Parathyroid adenoma (tissue), 2 donors: Measurements from ENCODE around the gene PEX13.
A peak's percentile ranks its signal among the peaks of the same experiment; 100 is the strongest.

Experiments used
- H2AFZ ChIP-seq: fragments of 300-600 bp; sonication (generic); one replicate; pipeline ENCODE4 v1.7.0; 2017; ENCODE audit warnings: antibody characterized with exemption, mild to moderate bottlenecking
- H3K27ac ChIP-seq: fragments of 300-600 bp; sonication (generic); one replicate; pipeline ENCODE4 v1.7.0; 2017
- H3K27me3 ChIP-seq: fragments of 300-600 bp; sonication (generic); one replicate; pipeline ENCODE4 v1.7.0; 2017; ENCODE audit warnings: low read length; ENCODE audit not compliant: control insufficient read depth, insufficient read depth
- H3K36me3 ChIP-seq: fragments of 300-600 bp; sonication (generic); one replicate; pipeline ENCODE4 v1.7.0; 2017; ENCODE audit warnings: low read length; ENCODE audit not compliant: control insufficient read depth, insufficient read depth
- H3K4me1 ChIP-seq: fragments of 300-600 bp; sonication (generic); one replicate; pipeline ENCODE4 v1.7.0; 2017; ENCODE audit warnings: control low read depth
- H3K4me2 ChIP-seq: fragments of 300-600 bp; sonication (generic); one replicate; pipeline ENCODE4 v1.7.0; 2017; ENCODE audit warnings: low read length
- H3K4me3 ChIP-seq: fragments of 300-600 bp; sonication (generic); one replicate; pipeline ENCODE4 v1.7.0; 2017; ENCODE audit warnings: low read depth, low read length
- H3K79me2 ChIP-seq: fragments of 300-600 bp; sonication (generic); one replicate; pipeline ENCODE4 v1.7.0; 2017; ENCODE audit warnings: control low read depth
- H3K9ac ChIP-seq: fragments of 300-600 bp; sonication (generic); one replicate; pipeline ENCODE4 v1.7.0; 2017; ENCODE audit warnings: mild to moderate bottlenecking
- H3K9me3 ChIP-seq: fragments of 300-600 bp; sonication (generic); one replicate; pipeline ENCODE4 v1.7.0; 2017; ENCODE audit warnings: low read length; ENCODE audit not compliant: control insufficient read depth
- CTCF ChIP-seq: fragments of 300-600 bp; sonication (generic); IDR thresholded peaks from one replicate; pipeline ENCODE4 v1.7.0; 2017; ENCODE audit warnings: antibody characterized with exemption, mild to moderate bottlenecking
- donor health status: primary hyperparathyroidism.

Gene PEX13

GRCh38 chr2:60991644-60992043 is 25.9 kb upstream of the PEX13 start:
- H3K9me3 ChIP-seq = no peaks in the 10 kb centered on the region
- H3K9ac ChIP-seq = no peak overlapping the region
- H3K27ac ChIP-seq = no peak overlapping the region

GRCh38 chr2:60992985-60993392 is 24.5 kb upstream of the PEX13 start:
- Histone ChIP-seq H3K36me3 (no peaks in the 10 kb centered on the region), H3K4me3 (no peak overlapping the region), H3K27ac (no peak overlapping the region), H3K27me3 (no peaks in the 10 kb centered on the region), H2AFZ (no peak overlapping the region), H3K79me2 (no peaks in the 10 kb centered on the region), H3K9me3 (no peaks in the 10 kb centered on the region), H3K4me1 (no peaks in the 10 kb centered on the region), H3K9ac (no peak overlapping the region), H3K4me2 (no peak overlapping the region)
- no peak for TF ChIP-seq CTCF

More at GRCh38 chr2:60991644-60992043, 25.9 kb upstream of the PEX13 start:
- no peaks in the 10 kb centered on the region for H3K36me3 ChIP-seq
- H3K27me3 ChIP-seq = no peaks in the 10 kb centered on the region
- H2AFZ ChIP-seq = no peak overlapping the region
- no peak for TF ChIP-seq CTCF
- H3K4me3 ChIP-seq = no peak overlapping the region
- no peak overlapping the region for H3K4me2 ChIP-seq
- H3K4me1 ChIP-seq = no peaks in the 10 kb centered on the region
- H3K79me2 ChIP-seq = no peaks in the 10 kb centered on the region

- TF ChIP-seq CTCF = no peak
- Histone ChIP-seq H2AFZ (no peak overlapping the region), H3K27me3 (no peaks in the 10 kb centered on the region), H3K79me2 (no peaks in the 10 kb centered on the region), H3K4me3 (no peak overlapping the region), H3K27ac (no peak overlapping the region), H3K4me2 (no peak overlapping the region), H3K9me3 (no peaks in the 10 kb centered on the region), H3K4me1 (no peaks in the 10 kb centered on the region), H3K36me3 (no peaks in the 10 kb centered on the region), H3K9ac (no peak overlapping the region)
Observed at GRCh38 chr2:60994131-60994530, 23.4 kb upstream of the PEX13 start.

GRCh38 chr2:60998628-60999545 is 18.6 kb upstream of the PEX13 start:
- no peak overlapping the region for H3K9ac ChIP-seq
- no peaks in the 10 kb centered on the region for H3K79me2 ChIP-seq
- H3K9me3 ChIP-seq = no peaks in the 10 kb centered on the region
- TF ChIP-seq CTCF = peak; percentile 67
- H3K4me3 ChIP-seq = no peak overlapping the region
- no peaks in the 10 kb centered on the region for H3K36me3 ChIP-seq
- H3K27ac ChIP-seq = no peak overlapping the region
- H3K4me1 ChIP-seq = no peaks in the 10 kb centered on the region
- no peak overlapping the region for H3K4me2 ChIP-seq
- H3K27me3 ChIP-seq = no peaks in the 10 kb centered on the region
- no peak overlapping the region for H2AFZ ChIP-seq

GRCh38 chr2:61005736-61006135 is 11.8 kb upstream of the PEX13 start:
- Histone ChIP-seq H3K9ac (no peak overlapping the region), H3K79me2 (no peaks in the 10 kb centered on the region), H3K9me3 (no peaks in the 10 kb centered on the region), H3K4me2 (no peak overlapping the region), H3K36me3 (no peaks in the 10 kb centered on the region), H3K4me3 (no peak overlapping the region), H3K27me3 (no peaks in the 10 kb centered on the region), H3K27ac (no peak overlapping the region), H3K4me1 (no peaks in the 10 kb centered on the region), H2AFZ (no peak overlapping the region)
- no peak for TF ChIP-seq CTCF
